ENCODE measurements around the gene LAYN.

DNA sequence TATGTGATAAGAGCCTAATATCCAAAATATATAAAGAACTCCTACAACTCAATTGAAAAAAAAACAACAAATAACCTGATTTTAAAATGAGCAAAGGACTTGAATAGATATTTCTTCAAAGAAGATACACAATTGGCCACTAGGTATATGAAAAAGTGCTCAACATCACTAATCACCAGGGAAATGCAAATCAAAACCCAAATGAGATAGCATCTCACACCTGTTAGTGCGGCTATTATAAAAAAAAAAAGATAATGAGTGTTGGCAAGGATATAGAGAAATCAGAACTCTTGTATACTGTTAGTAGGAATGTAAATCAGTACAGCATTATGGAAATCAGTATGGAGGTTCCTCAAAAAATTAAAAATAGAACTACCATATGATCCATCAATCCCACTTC is 55.8 kb downstream of the LAYN start:
- TF ChIP-seq POLR2A (IDR thresholded peaks at IDR 0.05): no peak
- TF ChIP-seq, protein P1, sequence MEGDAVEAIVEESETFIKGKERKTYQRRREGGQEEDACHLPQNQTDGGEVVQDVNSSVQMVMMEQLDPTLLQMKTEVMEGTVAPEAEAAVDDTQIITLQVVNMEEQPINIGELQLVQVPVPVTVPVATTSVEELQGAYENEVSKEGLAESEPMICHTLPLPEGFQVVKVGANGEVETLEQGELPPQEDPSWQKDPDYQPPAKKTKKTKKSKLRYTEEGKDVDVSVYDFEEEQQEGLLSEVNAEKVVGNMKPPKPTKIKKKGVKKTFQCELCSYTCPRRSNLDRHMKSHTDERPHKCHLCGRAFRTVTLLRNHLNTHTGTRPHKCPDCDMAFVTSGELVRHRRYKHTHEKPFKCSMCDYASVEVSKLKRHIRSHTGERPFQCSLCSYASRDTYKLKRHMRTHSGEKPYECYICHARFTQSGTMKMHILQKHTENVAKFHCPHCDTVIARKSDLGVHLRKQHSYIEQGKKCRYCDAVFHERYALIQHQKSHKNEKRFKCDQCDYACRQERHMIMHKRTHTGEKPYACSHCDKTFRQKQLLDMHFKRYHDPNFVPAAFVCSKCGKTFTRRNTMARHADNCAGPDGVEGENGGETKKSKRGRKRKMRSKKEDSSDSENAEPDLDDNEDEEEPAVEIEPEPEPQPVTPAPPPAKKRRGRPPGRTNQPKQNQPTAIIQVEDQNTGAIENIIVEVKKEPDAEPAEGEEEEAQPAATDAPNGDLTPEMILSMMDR (IDR thresholded peaks at IDR 0.05): no peak
